GM11168 (cell line): ENCODE data around the gene CASP9.
"Not testable (repeated sequence)": the region's sequence is repeated elsewhere in the genome, so short reads cannot be mapped to it uniquely, and the experiment has no call there.

Experiments used
- in situ Hi-C: fragments of 300-500 bp; cut with MboI; formaldehyde crosslinking; loops from one replicate; pipeline ENCODE4 v1.12.0; 2022; ENCODE audit warnings: low sequenced_read_pairs; ENCODE audit not compliant: unreplicated experiment

Gene CASP9

GRCh38 chr1:15475752-15476314 lies 48.2 kb downstream of the CASP9 start, which contains the start of gene CELA2B:
Gene CELA2B (plus strand): TSS chr1:15476104. CDS start chr1:15476126, 22 bp downstream.
- in situ Hi-C loops = no loop called here

- in situ Hi-C loops = no loop called here
Observed at GRCh38 chr1:15472587-15472986, 51.4 kb downstream of the CASP9 start.

GRCh38 chr1:15471723-15472122 lies 52.3 kb downstream of the CASP9 start:
- in situ Hi-C loops = not testable (repeated sequence)

- in situ Hi-C loops = not testable (repeated sequence)
Observed at GRCh38 chr1:15471067-15471466, 52.9 kb downstream of the CASP9 start.

GRCh38 chr1:15469821-15470448 lies 54.1 kb downstream of the CASP9 start:
- in situ Hi-C loops = not testable (repeated sequence)

- in situ Hi-C loops = no loop called here
Observed at GRCh38 chr1:15469361-15469760, 54.7 kb downstream of the CASP9 start.

- in situ Hi-C loops = no loop called here
Observed at GRCh38 chr1:15468145-15468544, 55.9 kb downstream of the CASP9 start.

- in situ Hi-C loops = not testable (repeated sequence)
Observed at GRCh38 chr1:15466955-15467625, 56.9 kb downstream of the CASP9 start.

GRCh38 chr1:15465674-15466073 lies 58.3 kb downstream of the CASP9 start:
- in situ Hi-C loops = no loop called here

- in situ Hi-C loops = not testable (repeated sequence)
Observed at GRCh38 chr1:15463926-15464322, 60.1 kb downstream of the CASP9 start.

GRCh38 chr1:15463064-15463800 lies 60.8 kb downstream of the CASP9 start:
- in situ Hi-C loops = not testable (repeated sequence)

- in situ Hi-C loops = no loop called here
Observed at GRCh38 chr1:15460708-15461095, 63.3 kb downstream of the CASP9 start.

GRCh38 chr1:15459771-15460707 lies 64.0 kb downstream of the CASP9 start:
- in situ Hi-C loops = no loop called here

GRCh38 chr1:15458388-15458787 lies 65.6 kb downstream of the CASP9 start:
- in situ Hi-C loops = not testable (repeated sequence)

- in situ Hi-C loops = no loop called here
Observed at GRCh38 chr1:15457585-15457984, 66.4 kb downstream of the CASP9 start.

GRCh38 chr1:15456313-15456954 lies 67.6 kb downstream of the CASP9 start, which contains the start of gene CELA2A:
Gene CELA2A (plus strand): TSS chr1:15456732. CDS start chr1:15456754, 22 bp downstream.
- in situ Hi-C loops = no loop called here

- in situ Hi-C loops = no loop called here
Observed at GRCh38 chr1:15455522-15455921, 68.5 kb downstream of the CASP9 start.

GRCh38 chr1:15454256-15454655 lies 69.8 kb downstream of the CASP9 start:
- in situ Hi-C loops = no loop called here

- in situ Hi-C loops = no loop called here
Observed at GRCh38 chr1:15453734-15454133, 70.3 kb downstream of the CASP9 start.
